Activated CD4-positive, alpha-beta T cell treated with anti-CD3 and anti-CD28 coated beads, Interleukin-2, amount 10 ng/mL, durations not matched to agents 24 days and 14 days (primary cell): ENCODE data around the gene ZNF57. TPM values are rescaled to one million over a fixed set of nuclear protein-coding genes. Genes with fewer than 3 reads are reported as not detected.
"Not testable (repeated sequence)": the region's sequence is repeated elsewhere in the genome, so short reads cannot be mapped to it uniquely, and the experiment has no call there.

Experiments
- DNase-seq: peaks from one replicate; pipeline ENCODE4 v3.0.0; 2022
- H3K27ac Mint-ChIP-seq: one replicate; pipeline ENCODE4 v1.8.0; 2022; ENCODE audit warnings: mild to moderate bottlenecking, mixed read lengths
- H3K27me3 Mint-ChIP-seq: one replicate; pipeline ENCODE4 v1.8.0; 2022; ENCODE audit warnings: mixed read lengths
- H3K36me3 Mint-ChIP-seq: one replicate; pipeline ENCODE4 v1.8.0; 2022; ENCODE audit warnings: low read depth, mild to moderate bottlenecking, mixed read lengths
- H3K4me1 Mint-ChIP-seq: one replicate; pipeline ENCODE4 v1.8.0; 2021; ENCODE audit warnings: mixed read lengths
- H3K4me3 Mint-ChIP-seq: one replicate; pipeline ENCODE4 v1.8.0; 2022; ENCODE audit warnings: mild to moderate bottlenecking, moderate library complexity, mixed read lengths
- H3K9me3 Mint-ChIP-seq: one replicate; pipeline ENCODE4 v1.8.0; 2021; ENCODE audit warnings: mixed read lengths
- intact Hi-C: fragments of 100-400 bp; cut with micrococcal nuclease; formaldehyde crosslinking; loops from one replicate; pipeline ENCODE4 v1.15.1; 2023
- total RNA-seq: library from RNA; stranded (reverse); gene quantifications from 2 replicates; pipeline ENCODE4 v1.2.3, GENCODE V29; 2022

Gene ZNF57
- 2.6 and 2.8 TPM in 2 replicates for total RNA-seq

GRCh38 chr19:2900296-2901252 lies at the start of gene ZNF57:
ZNF57 (plus strand) TSS chr19:2900928; CDS start chr19:2901046, 118 bp downstream.
- no peaks in the 10 kb centered on the region for H3K27me3 Mint-ChIP-seq
- H3K27ac Mint-ChIP-seq: peak within 1 kb of the TSS; percentile 92
- intact Hi-C loops: loop anchor here (1.0 to 2.0 kb wide), 2 partner anchors 45 to 60 kb away; partner anchors contain the start of gene ZNF555
- H3K4me1 Mint-ChIP-seq: peaks cover 7% of the 10 kb centered on the region
- H3K4me3 Mint-ChIP-seq: peak within 1 kb of the TSS; percentile 92
- peak; percentile 97 for DNase-seq
- peaks cover 3% of the 10 kb centered on the region for H3K36me3 Mint-ChIP-seq
- no peaks in the 10 kb centered on the region for H3K9me3 Mint-ChIP-seq

DNA sequence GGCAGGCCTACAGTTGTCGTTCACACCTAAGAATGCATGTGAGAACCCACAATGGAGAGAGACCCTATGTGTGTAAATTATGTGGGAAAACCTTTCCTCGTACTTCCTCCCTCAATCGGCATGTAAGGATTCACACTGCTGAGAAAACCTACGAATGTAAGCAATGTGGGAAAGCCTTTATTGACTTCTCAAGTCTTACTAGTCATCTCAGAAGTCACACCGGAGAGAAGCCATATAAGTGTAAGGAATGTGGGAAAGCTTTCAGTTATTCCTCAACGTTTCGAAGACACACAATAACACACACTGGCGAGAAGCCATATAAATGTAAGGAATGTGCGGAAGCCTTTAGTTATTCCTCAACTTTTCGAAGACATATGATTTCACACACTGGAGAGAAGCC lies 48.1 kb upstream of the ZNF57 start:
- peaks cover 2% of the 10 kb centered on the region for H3K4me1 Mint-ChIP-seq
- H3K27me3 Mint-ChIP-seq: no peaks in the 10 kb centered on the region
- intact Hi-C loops: no loop called here
- peaks cover 31% of the 10 kb centered on the region for H3K9me3 Mint-ChIP-seq
- no peak overlapping the region for H3K4me3 Mint-ChIP-seq
- H3K27ac Mint-ChIP-seq: no peak overlapping the region
- no peak for DNase-seq
- H3K36me3 Mint-ChIP-seq: peaks cover 42% of the 10 kb centered on the region

GRCh38 chr19:2853015-2853606 lies 47.6 kb upstream of the ZNF57 start:
- peaks cover 31% of the 10 kb centered on the region for H3K9me3 Mint-ChIP-seq
- intact Hi-C loops: no loop called here
- no peak overlapping the region for H3K27ac Mint-ChIP-seq

DNA sequence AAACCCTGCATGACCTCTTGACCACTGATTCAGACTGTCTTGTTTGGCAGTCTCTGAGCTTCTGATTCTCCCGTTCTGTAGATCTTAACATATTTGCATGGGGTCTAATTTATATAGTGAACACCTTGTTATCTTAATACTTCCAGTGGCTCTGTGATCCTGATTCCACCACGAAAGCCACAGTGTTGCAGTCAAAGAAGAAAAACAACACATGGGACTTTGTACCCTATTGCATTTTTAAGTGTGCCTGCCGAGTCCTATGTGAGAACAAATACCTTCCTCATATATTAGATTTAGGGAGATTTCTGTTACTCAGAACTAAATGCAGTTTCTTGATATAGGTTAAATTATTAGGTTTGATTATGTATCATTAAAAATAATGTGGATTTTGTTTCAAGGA lies 45.9 kb upstream of the ZNF57 start:
- no peak for DNase-seq
- H3K9me3 Mint-ChIP-seq: peaks cover 40% of the 10 kb centered on the region
- no peak overlapping the region for H3K27ac Mint-ChIP-seq
- intact Hi-C loops: no loop called here
- H3K4me3 Mint-ChIP-seq: no peak overlapping the region
- H3K4me1 Mint-ChIP-seq: peaks cover 2% of the 10 kb centered on the region
- H3K27me3 Mint-ChIP-seq: no peaks in the 10 kb centered on the region
- H3K36me3 Mint-ChIP-seq: peaks cover 42% of the 10 kb centered on the region

More at GRCh38 chr19:2853015-2853606, 47.6 kb upstream of the ZNF57 start:
- no peak overlapping the region for H3K4me3 Mint-ChIP-seq
- no peaks in the 10 kb centered on the region for H3K27me3 Mint-ChIP-seq
- H3K36me3 Mint-ChIP-seq: peaks cover 42% of the 10 kb centered on the region
- H3K4me1 Mint-ChIP-seq: peaks cover 2% of the 10 kb centered on the region
- no peak for DNase-seq

- Mint-ChIP-seq H3K36me3 (peaks cover 32% of the 10 kb centered on the region), H3K27me3 (no peaks in the 10 kb centered on the region), H3K4me3 (no peak overlapping the region), H3K4me1 (peaks cover 2% of the 10 kb centered on the region), H3K27ac (no peak overlapping the region), H3K9me3 (peaks cover 33% of the 10 kb centered on the region)
- intact Hi-C loops: no loop called here
- no peak for DNase-seq
Observed at GRCh38 chr19:2856457-2857050, 44.2 kb upstream of the ZNF57 start.

DNA sequence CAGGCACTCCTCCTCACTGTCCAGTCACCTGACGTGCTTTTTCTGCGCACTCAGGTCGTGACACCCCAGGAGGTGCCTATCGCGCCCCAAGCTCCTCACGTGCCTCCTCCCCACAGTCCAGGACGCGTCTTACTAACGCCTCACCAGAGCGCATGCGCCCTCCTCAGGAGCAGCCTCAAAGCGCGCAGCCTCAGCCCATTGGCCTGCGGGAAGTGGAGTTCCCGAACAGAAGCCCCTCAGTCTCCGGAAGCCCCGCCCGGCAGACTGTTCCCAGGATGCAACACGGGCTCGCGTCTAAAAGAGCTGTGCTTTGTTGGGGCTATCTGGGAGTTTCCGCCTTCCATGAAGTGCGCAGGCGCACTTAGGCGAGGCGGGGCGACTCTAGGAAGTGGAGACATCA lies 41.9 kb upstream of the ZNF57 start:
- Mint-ChIP-seq H3K9me3 (peaks cover 34% of the 10 kb centered on the region), H3K27me3 (no peaks in the 10 kb centered on the region), H3K4me3 (no peak overlapping the region), H3K27ac (no peak overlapping the region), H3K4me1 (peaks cover 2% of the 10 kb centered on the region), H3K36me3 (peaks cover 12% of the 10 kb centered on the region)
- intact Hi-C loops: no loop called here
- DNase-seq: no peak

DNA sequence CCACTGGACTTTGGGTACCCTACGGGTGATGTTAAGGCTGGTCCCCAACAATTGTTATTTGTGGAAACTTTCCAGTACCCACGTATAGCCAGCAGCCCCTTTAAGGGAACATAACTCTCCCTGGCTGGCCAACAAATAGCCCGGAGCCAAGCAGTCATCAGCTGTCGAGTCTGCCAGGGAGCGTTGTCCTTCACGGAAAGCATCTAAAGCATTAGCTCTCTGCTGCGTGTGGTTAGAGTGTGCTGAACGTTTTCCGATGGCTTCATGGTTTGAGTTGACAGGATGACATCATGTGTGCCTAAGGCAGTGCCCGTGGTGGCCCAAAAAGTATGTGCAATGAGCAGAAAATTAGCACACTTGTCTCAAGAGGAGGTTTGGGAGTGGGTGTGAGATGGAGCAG lies 36.9 kb upstream of the ZNF57 start:
- peaks cover 23% of the 10 kb centered on the region for H3K9me3 Mint-ChIP-seq
- intact Hi-C loops: no loop called here
- H3K27me3 Mint-ChIP-seq: no peaks in the 10 kb centered on the region
- no peaks in the 10 kb centered on the region for H3K36me3 Mint-ChIP-seq
- no peak overlapping the region for H3K4me3 Mint-ChIP-seq
- DNase-seq: no peak
- no peak overlapping the region for H3K27ac Mint-ChIP-seq
- H3K4me1 Mint-ChIP-seq: no peaks in the 10 kb centered on the region

DNA sequence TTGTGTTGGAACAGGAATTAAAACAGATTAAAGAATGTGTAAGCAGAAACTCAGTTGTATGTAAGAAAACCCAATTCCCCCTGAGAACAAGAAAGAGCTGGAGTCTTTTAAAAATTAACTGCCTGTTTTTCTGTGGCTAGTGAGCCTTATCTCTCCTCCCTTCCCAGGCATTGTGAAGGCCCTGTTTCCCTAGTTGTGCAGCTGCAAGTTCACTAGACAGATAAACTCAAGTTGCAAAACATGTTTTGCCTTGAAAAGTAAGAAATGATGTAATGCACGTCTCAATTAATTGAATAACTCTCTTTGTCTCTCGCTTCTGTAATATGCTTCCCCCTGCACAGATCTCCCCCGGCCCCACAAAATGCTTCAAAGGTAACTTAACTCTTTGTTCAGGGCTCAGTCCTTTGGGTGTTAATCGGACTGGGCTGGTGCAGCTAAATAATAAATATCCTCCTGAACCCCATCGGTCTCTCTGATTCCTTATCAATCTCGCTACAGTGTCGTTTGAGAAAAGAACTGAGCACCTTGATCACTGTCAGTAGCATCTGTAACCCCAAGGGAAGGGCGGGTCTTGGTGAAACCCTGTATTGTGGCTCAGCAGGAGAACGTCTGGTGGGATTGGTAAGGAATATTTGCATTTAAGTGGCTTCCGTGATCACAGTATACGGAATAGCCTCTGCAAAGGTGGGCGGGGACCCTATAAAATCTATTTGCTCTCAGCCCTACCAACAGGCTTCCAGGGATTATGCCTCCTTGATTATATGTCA lies 35.2 kb upstream of the ZNF57 start:
- no peak for DNase-seq
- Mint-ChIP-seq H3K4me1 (no peaks in the 10 kb centered on the region), H3K4me3 (no peak overlapping the region), H3K27me3 (no peaks in the 10 kb centered on the region), H3K9me3 (peaks cover 14% of the 10 kb centered on the region), H3K36me3 (no peaks in the 10 kb centered on the region), H3K27ac (no peak overlapping the region)
- intact Hi-C loops: no loop called here

DNA sequence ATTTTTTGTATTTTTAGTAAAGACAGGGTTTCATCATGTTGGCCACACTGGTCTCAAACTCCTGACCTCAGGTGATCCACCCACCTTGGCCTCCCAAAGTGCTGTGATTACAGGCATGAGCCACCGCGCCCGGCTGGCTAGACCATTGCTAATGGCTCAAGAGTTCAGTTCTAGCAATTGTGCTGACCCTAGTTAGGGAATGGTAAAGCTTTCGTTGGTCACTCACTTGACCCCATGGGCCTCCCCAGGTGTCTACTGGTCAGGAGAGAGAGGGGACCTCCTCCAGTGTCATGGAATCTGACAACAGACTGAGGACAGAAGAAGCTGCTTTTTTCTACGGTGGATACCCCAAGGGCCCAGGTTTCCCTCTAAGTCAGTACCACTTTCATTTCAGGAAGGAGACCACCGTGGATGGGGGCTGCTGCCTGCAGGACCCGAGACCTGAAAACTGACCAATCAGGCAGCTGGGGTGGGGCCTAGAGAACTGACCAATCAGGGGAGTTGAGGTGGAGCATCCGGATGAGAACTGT lies 34.2 kb upstream of the ZNF57 start:
- H3K36me3 Mint-ChIP-seq: no peaks in the 10 kb centered on the region
- peaks cover 16% of the 10 kb centered on the region for H3K9me3 Mint-ChIP-seq
- DNase-seq: no peak
- H3K4me3 Mint-ChIP-seq: no peak overlapping the region
- H3K27ac Mint-ChIP-seq: no peak overlapping the region
- H3K27me3 Mint-ChIP-seq: no peaks in the 10 kb centered on the region
- intact Hi-C loops: no loop called here
- no peaks in the 10 kb centered on the region for H3K4me1 Mint-ChIP-seq

DNA sequence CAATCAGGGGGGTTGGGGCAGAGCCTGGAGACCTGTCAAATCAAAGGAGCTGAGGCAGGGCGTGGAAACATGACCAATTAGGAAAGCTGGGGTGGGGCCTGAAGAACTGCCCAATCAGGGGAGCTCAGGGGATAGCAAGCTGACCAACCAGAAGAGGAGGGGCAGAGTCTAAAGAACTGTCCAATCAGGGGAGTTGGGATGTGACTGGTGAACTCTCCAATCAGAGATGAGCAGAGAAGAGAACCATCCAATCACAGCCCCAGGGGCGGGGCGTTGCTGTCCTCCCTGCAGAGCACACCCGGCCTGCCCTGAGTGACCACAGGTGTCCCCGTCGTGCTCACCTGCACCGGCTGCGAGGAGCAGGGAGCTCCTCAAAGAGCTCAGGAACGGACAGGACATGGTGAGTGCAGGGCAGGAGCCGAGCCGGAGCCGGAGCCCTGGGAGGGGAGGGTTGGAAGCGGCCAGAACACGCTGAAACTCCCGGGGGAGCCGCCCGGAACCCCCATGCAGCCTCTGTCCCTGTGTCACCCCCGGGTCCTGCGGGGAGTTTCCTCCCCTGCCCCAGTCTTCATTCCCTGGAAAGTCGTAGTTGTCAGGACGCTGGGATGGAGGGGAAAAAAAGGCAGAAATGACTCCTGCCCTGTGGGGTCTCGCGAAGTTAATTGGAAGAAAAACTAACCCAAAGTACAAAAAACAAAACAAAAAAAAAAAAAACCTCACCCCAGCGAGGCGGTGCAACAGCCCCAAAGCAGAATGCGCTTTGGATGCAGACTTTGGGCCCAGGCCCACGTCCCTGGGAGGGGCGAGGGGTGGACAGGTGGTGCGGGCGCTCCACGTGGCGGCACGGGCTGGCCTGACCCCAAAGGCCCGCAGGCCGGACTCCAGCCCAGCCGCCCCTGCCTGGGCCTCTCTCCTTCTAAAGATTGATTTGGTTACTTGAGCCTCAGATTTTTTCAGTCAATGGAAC lies 33.4 kb upstream of the ZNF57 start, which contains the start of gene ZNF556:
ZNF556 (plus strand) TSS at position 311 of the 967 bp plus-strand sequence; CDS start at position 398, 87 bp downstream.
- H3K27ac Mint-ChIP-seq: no peak within 1 kb of the TSS
- H3K4me1 Mint-ChIP-seq: no peaks in the 10 kb centered on the region
- intact Hi-C loops: no loop called here
- DNase-seq: no peak
- no peaks in the 10 kb centered on the region for H3K27me3 Mint-ChIP-seq
- H3K36me3 Mint-ChIP-seq: no peaks in the 10 kb centered on the region
- H3K4me3 Mint-ChIP-seq: no peak within 1 kb of the TSS
- H3K9me3 Mint-ChIP-seq: peaks cover 12% of the 10 kb centered on the region

GRCh38 chr19:2869618-2870017 lies 31.1 kb upstream of the ZNF57 start:
- Mint-ChIP-seq H3K9me3 (peaks cover 8% of the 10 kb centered on the region), H3K4me3 (no peak overlapping the region), H3K4me1 (no peaks in the 10 kb centered on the region), H3K36me3 (no peaks in the 10 kb centered on the region), H3K27ac (no peak overlapping the region), H3K27me3 (no peaks in the 10 kb centered on the region)
- DNase-seq: no peak
- intact Hi-C loops: no loop called here

DNA sequence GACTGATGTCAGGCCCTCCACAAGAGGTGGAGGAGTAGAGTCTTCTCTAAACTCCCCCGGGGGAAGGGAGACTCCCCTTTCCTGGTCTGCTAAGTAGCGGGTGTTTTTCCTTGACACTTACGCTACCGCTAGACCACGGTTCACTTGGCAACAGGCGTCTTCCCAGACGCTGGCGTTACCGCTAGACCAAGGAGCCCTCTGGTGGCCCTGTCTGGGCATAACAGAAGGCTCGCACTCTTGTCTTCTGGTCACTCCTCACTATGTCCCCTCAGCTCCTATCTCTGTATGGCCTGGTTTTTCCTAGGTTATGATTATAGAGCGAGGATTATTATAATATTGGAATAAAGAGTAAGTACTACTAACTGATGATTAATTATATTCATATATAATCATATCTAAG lies 28.6 kb upstream of the ZNF57 start:
- H3K4me1 Mint-ChIP-seq, intact Hi-C loops, H3K27me3 Mint-ChIP-seq, H3K36me3 Mint-ChIP-seq, H3K27ac Mint-ChIP-seq, H3K9me3 Mint-ChIP-seq, H3K4me3 Mint-ChIP-seq, DNase-seq: not testable (repeated sequence)
